Renal pelvis (tissue), 4 donors: ENCODE results near the gene DNAH10. TPM values are rescaled to one million over a fixed set of nuclear protein-coding genes. Genes with fewer than 3 reads are reported as not detected.

Source experiments
- DNase-seq: peaks from one replicate; pipeline ENCODE4 v3.0.0-alpha.2; 2013
- polyA plus RNA-seq, 3 donors: library from polyadenylated mRNA; unstranded; fragments of 120-200 nt; gene quantifications; one replicate each; pipeline ENCODE4 v1.2.1, GENCODE V29; 2013; ENCODE audit not compliant: insufficient read length in 3 of 3

The DNAH10 gene
- polyA plus RNA-seq, 3 donors, result 6.1 to 7.6 (median 7.5) TPM

GRCh38 chr12:123886258-123886657, 124.2 kb downstream of the DNAH10 start:
- no peak for DNase-seq

GRCh38 chr12:123886931-123887582, 125.0 kb downstream of the DNAH10 start:
- no peak for DNase-seq

GRCh38 chr12:123888989-123889388, 126.9 kb downstream of the DNAH10 start:
- no peak for DNase-seq

GRCh38 chr12:123889848-123890535, 127.9 kb downstream of the DNAH10 start:
- no peak for DNase-seq

- no peak for DNase-seq
These were observed 128.4 kb downstream of the DNAH10 start for GRCh38 chr12:123890536-123890902.

- no peak for DNase-seq
These were observed 128.9 kb downstream of the DNAH10 start for GRCh38 chr12:123891011-123891410.

GRCh38 chr12:123891516-123892179, 129.5 kb downstream of the DNAH10 start:
- no peak for DNase-seq

- no peak for DNase-seq
These were observed 130.1 kb downstream of the DNAH10 start for GRCh38 chr12:123892180-123892559.

- no peak for DNase-seq
These were observed 130.8 kb downstream of the DNAH10 start for GRCh38 chr12:123892853-123893252.

- DNase-seq, result no peak
These were observed 131.2 kb downstream of the DNAH10 start for GRCh38 chr12:123893276-123893675.

GRCh38 chr12:123894823-123895345, 132.8 kb downstream of the DNAH10 start:
- DNase-seq, result no peak

- DNase-seq, result no peak
These were observed 133.3 kb downstream of the DNAH10 start for GRCh38 chr12:123895451-123895850.

- DNase-seq, result no peak
These were observed 134.7 kb downstream of the DNAH10 start for GRCh38 chr12:123896767-123897166.

- DNase-seq, result no peak
These were observed 135.1 kb downstream of the DNAH10 start for GRCh38 chr12:123897221-123897620.

GRCh38 chr12:123898673-123899072, 136.6 kb downstream of the DNAH10 start:
- DNase-seq, result no peak

GRCh38 chr12:123899368-123899767, 137.3 kb downstream of the DNAH10 start:
- DNase-seq, result no peak

- DNase-seq, result no peak
These were observed 138.8 kb downstream of the DNAH10 start for GRCh38 chr12:123900871-123901376.

- no peak for DNase-seq
These were observed 140.7 kb downstream of the DNAH10 start for GRCh38 chr12:123902821-123903220.

GRCh38 chr12:123903301-123904065, 141.4 kb downstream of the DNAH10 start:
- DNase-seq, result no peak

- DNase-seq, result no peak
These were observed 143.3 kb downstream of the DNAH10 start for GRCh38 chr12:123905319-123905925.

GRCh38 chr12:123906711-123907420, 144.8 kb downstream of the DNAH10 start:
- no peak for DNase-seq
